Keratinocyte (primary cell): ENCODE measurements around the gene MIB2. TPM values are rescaled to one million over a fixed set of nuclear protein-coding genes. Genes with fewer than 3 reads are reported as not detected.
"Not testable (repeated sequence)": the region's sequence is repeated elsewhere in the genome, so short reads cannot be mapped to it uniquely, and the experiment has no call there.

Experiments
- DNase-seq: peaks from one replicate; pipeline ENCODE4 v3.0.0-alpha.2; 2011; ENCODE audit warnings: low read depth, missing footprints, low spot score
- FAIRE-seq: peaks from 2 replicates; lab custom pipeline; 2011; peaks lifted over from hg19 to GRCh38; lab: Jason Lieb, UNC
- H2AFZ ChIP-seq: 2 replicates; pipeline ENCODE4 v1.6.0; 2012; ENCODE audit warnings: low read length, control low read depth, inconsistent platforms; ENCODE audit not compliant: control insufficient read depth
- H3K27ac ChIP-seq: 2 replicates; pipeline ENCODE4 v1.5.1; 2011; ENCODE audit warnings: low read length; ENCODE audit not compliant: control insufficient read depth, insufficient read depth
- H3K27me3 ChIP-seq: 3 replicates; pipeline ENCODE4 v1.6.0; 2011; ENCODE audit warnings: low read length; ENCODE audit not compliant: control insufficient read depth, insufficient read depth; ENCODE audit errors: extremely low read depth
- H3K36me3 ChIP-seq, 2 experiments: 2 replicates in 1 of 2; 3 replicates in 1 of 2; pipeline ENCODE4 v1.5.1; 2011; ENCODE audit warnings: low read length in 2 of 2, mild to moderate bottlenecking in 1 of 2; ENCODE audit not compliant: control insufficient read depth in 2 of 2, insufficient read depth in 2 of 2; ENCODE audit errors: extremely low read depth in 1 of 2
- H3K4me1 ChIP-seq: 3 replicates; pipeline ENCODE4 v1.5.1; 2011; ENCODE audit warnings: low read length; ENCODE audit not compliant: control insufficient read depth, insufficient read depth; ENCODE audit errors: extremely low read depth
- H3K4me2 ChIP-seq: 3 replicates; pipeline ENCODE4 v1.6.0; 2011; ENCODE audit warnings: low read depth, low read length; ENCODE audit not compliant: control insufficient read depth, insufficient read depth; ENCODE audit errors: extremely low read depth
- H3K4me3 ChIP-seq, 3 experiments: fragments of 200-600 bp in 1 of 3; sonication (generic) in 1 of 3; 2 replicates in 2 of 3; 3 replicates in 1 of 3; pipeline ENCODE4 v1.5.1; 2011 to 2016; ENCODE audit warnings: low read length in 3 of 3, mild to moderate bottlenecking in 3 of 3, control low read depth in 2 of 3, inconsistent platforms in 1 of 3, low read depth in 1 of 3, mixed read lengths in 1 of 3, mixed run types in 1 of 3, moderate library complexity in 1 of 3; ENCODE audit not compliant: control insufficient read depth in 2 of 3, insufficient read depth in 2 of 3; ENCODE audit errors: extremely low read depth in 1 of 3
- H3K79me2 ChIP-seq: 2 replicates; pipeline ENCODE4 v1.6.0; 2012; ENCODE audit warnings: low read length; ENCODE audit not compliant: control insufficient read depth, insufficient read depth
- H3K9ac ChIP-seq: 3 replicates; pipeline ENCODE4 v1.6.0; 2011; ENCODE audit warnings: low read length; ENCODE audit not compliant: control insufficient read depth, insufficient read depth; ENCODE audit errors: extremely low read depth
- H3K9me1 ChIP-seq: 3 replicates; pipeline ENCODE4 v1.6.0; 2011; ENCODE audit warnings: low read length; ENCODE audit not compliant: control insufficient read depth, insufficient read depth; ENCODE audit errors: extremely low read depth
- H3K9me3 ChIP-seq: 2 replicates; pipeline ENCODE4 v1.5.1; 2012; ENCODE audit warnings: low read depth, low read length; ENCODE audit not compliant: control insufficient read depth
- H4K20me1 ChIP-seq: 3 replicates; pipeline ENCODE4 v1.6.0; 2011; ENCODE audit warnings: low read length; ENCODE audit not compliant: control insufficient read depth, insufficient read depth; ENCODE audit errors: extremely low read depth
- dilution Hi-C: fragments of 300-500 bp; cut with MboI; formaldehyde crosslinking; loops from one replicate; pipeline ENCODE4 v1.7.0; 2020; ENCODE audit warnings: low sequenced_read_pairs; ENCODE audit not compliant: extremely low pct_ligation_motif_present
- polyA plus RNA-seq, 5 experiments: library from polyadenylated mRNA; depleted of rRNA in 3 of 5; stranded (reverse) in 3 of 5; stranded (forward) in 1 of 5; unstranded in 1 of 5; fragments of >200 nt; gene quantifications; 1 replicate in 1 of 5; 2 replicates in 3 of 5; 3 replicates in 1 of 5; pipeline versions ENCODE4 v1.2.1 to v1.2.3, GENCODE V29; 2011 to 2012; ENCODE audit warnings: missing spikeins in 2 of 5, low read depth in 1 of 5, low replicate concordance in 1 of 5

Gene MIB2
- polyA plus RNA-seq, 1 donor (not counting 4 experiments of a cell fraction or from before 2014, with no cell fraction given), result 13.9 TPM

GRCh38 chr1:1646326-1646725 is 31.0 kb downstream of the MIB2 start:
- H3K4me1 ChIP-seq, FAIRE-seq, DNase-seq, H4K20me1 ChIP-seq, H3K4me2 ChIP-seq, H2AFZ ChIP-seq, dilution Hi-C loops, H3K9me1 ChIP-seq, H3K9me3 ChIP-seq, H3K27ac ChIP-seq, H3K79me2 ChIP-seq, H3K4me3 ChIP-seq, H3K9ac ChIP-seq, H3K27me3 ChIP-seq: not testable (repeated sequence)
- H3K36me3 ChIP-seq, result peaks cover 4 to 10% of the 10 kb centered on the region in 2 experiments

GRCh38 chr1:1647567-1648241 is 32.4 kb downstream of the MIB2 start:
- H2AFZ ChIP-seq, H3K27me3 ChIP-seq, H3K4me1 ChIP-seq, dilution Hi-C loops, FAIRE-seq, H4K20me1 ChIP-seq, H3K79me2 ChIP-seq, H3K27ac ChIP-seq, H3K9ac ChIP-seq, H3K4me3 ChIP-seq, DNase-seq, H3K4me2 ChIP-seq, H3K9me1 ChIP-seq, H3K9me3 ChIP-seq: not testable (repeated sequence)
- H3K36me3 ChIP-seq, result peaks cover 4 to 15% of the 10 kb centered on the region in 2 experiments

GRCh38 chr1:1648265-1648664 is 33.0 kb downstream of the MIB2 start:
- peaks cover 4 to 15% of the 10 kb centered on the region in 2 experiments for H3K36me3 ChIP-seq
- H4K20me1 ChIP-seq, H3K4me2 ChIP-seq, H2AFZ ChIP-seq, H3K4me1 ChIP-seq, H3K9me3 ChIP-seq, H3K9ac ChIP-seq, dilution Hi-C loops, H3K4me3 ChIP-seq, H3K79me2 ChIP-seq, H3K9me1 ChIP-seq, H3K27me3 ChIP-seq, H3K27ac ChIP-seq, DNase-seq, FAIRE-seq: not testable (repeated sequence)
